Measurements from ENCODE around the gene PTPRG.

Gene PTPRG

DNA sequence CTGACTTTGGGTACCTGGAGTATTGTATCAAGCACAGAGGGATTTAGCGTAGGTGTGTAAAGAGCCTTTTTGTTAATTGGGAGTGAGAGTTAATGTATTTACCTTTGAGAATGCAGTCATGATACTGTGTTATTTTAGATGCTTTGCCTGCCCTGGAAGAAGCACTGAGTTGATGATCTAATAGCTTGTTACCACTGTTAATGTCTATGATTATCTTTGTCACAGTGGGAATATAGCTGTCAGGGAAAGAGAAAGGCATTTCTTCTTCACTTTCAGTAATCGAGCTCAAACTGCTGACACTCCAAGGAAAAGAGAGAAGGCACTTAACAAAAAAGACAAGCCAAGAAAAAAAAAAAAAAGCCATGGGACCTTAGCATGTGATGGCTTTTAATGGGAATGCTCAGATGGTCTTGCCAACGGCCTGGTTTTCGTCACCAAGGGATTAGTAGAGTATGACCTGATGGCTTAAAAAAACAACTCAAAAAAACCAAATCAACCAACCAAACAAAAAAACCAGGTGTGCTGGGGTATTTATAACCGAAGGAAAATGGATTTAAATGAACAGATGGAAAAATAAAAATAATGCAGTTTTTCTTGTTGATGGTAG is 387.4 kb downstream of the PTPRG start:
- H3K4me2 ChIP-seq (ENCODE audit: low read length): no peak overlapping the region

DNA sequence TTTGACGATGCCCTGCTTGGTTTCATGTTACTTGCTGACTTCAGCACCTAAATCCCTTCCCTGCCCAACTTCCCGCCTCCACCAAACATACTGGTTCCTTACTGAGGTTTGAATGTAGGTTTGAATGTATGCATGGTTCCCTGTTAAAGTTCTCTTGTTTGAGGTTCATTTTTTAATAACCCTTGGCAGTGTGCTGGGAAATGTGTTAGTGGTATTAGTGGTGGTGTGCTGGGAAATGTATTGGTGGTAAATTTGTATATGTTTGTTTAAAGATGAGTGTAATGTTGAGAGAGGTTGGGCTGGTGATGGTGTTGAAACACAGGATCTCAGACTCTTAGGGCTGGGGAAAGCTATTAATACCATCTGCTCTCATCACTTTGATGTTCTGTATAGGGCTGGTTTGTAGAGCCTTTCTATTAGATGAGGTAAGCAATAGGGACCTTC is 392.7 kb downstream of the PTPRG start:
- Histone ChIP-seq H3K4me1 (ENCODE audit: low read length) (no peaks in the 10 kb centered on the region), H3K79me2 (ENCODE audit: low read length) (no peaks in the 10 kb centered on the region), H4K20me1 (ENCODE audit: insufficient read depth, low read length) (no peaks in the 10 kb centered on the region), H3K9ac (ENCODE audit: low read length) (no peak overlapping the region), H3K4me2 (ENCODE audit: low read length) (no peak overlapping the region), H3K36me3 (replicated peaks; ENCODE audit: low read depth, low read length) (no peaks in the 10 kb centered on the region), H3K9me3 (ENCODE audit: insufficient read depth, low read length) (no peaks in the 10 kb centered on the region), H3K27ac (ENCODE audit: low read length) (no peak overlapping the region), H3K4me3 (ENCODE audit: low read length) (no peak overlapping the region), H2AFZ (ENCODE audit: low read depth, low read length) (no peak overlapping the region), H3K27me3 (ENCODE audit: low read depth, low read length) (no peaks in the 10 kb centered on the region)
- TF ChIP-seq, protein P1, sequence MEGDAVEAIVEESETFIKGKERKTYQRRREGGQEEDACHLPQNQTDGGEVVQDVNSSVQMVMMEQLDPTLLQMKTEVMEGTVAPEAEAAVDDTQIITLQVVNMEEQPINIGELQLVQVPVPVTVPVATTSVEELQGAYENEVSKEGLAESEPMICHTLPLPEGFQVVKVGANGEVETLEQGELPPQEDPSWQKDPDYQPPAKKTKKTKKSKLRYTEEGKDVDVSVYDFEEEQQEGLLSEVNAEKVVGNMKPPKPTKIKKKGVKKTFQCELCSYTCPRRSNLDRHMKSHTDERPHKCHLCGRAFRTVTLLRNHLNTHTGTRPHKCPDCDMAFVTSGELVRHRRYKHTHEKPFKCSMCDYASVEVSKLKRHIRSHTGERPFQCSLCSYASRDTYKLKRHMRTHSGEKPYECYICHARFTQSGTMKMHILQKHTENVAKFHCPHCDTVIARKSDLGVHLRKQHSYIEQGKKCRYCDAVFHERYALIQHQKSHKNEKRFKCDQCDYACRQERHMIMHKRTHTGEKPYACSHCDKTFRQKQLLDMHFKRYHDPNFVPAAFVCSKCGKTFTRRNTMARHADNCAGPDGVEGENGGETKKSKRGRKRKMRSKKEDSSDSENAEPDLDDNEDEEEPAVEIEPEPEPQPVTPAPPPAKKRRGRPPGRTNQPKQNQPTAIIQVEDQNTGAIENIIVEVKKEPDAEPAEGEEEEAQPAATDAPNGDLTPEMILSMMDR (IDR thresholded peaks at IDR 0.05; ENCODE audit: low read depth, low read length): no peak
- TF ChIP-seq EZH2phosphoT487 (IDR thresholded peaks at IDR 0.05; ENCODE audit: low read depth): no peak

More for the DNA sequence above, 387.4 kb downstream of the PTPRG start:
- H3K36me3 ChIP-seq (replicated peaks; ENCODE audit: low read depth, low read length): no peaks in the 10 kb centered on the region
- no peaks in the 10 kb centered on the region for H3K9me3 ChIP-seq (ENCODE audit: insufficient read depth, low read length)
- no peaks in the 10 kb centered on the region for H3K27me3 ChIP-seq (ENCODE audit: low read depth, low read length)
- no peak overlapping the region for H2AFZ ChIP-seq (ENCODE audit: low read depth, low read length)
- H4K20me1 ChIP-seq (ENCODE audit: insufficient read depth, low read length): no peaks in the 10 kb centered on the region
- H3K4me3 ChIP-seq (ENCODE audit: low read length): no peak overlapping the region
- H3K4me1 ChIP-seq (ENCODE audit: low read length): no peaks in the 10 kb centered on the region
- H3K79me2 ChIP-seq (ENCODE audit: low read length): no peaks in the 10 kb centered on the region
- no peak overlapping the region for H3K9ac ChIP-seq (ENCODE audit: low read length)
- no peak overlapping the region for H3K27ac ChIP-seq (ENCODE audit: low read length)
- TF ChIP-seq, protein P1 (IDR thresholded peaks at IDR 0.05; ENCODE audit: low read depth, low read length): no peak
- no peak for TF ChIP-seq EZH2phosphoT487 (IDR thresholded peaks at IDR 0.05; ENCODE audit: low read depth)

DNA sequence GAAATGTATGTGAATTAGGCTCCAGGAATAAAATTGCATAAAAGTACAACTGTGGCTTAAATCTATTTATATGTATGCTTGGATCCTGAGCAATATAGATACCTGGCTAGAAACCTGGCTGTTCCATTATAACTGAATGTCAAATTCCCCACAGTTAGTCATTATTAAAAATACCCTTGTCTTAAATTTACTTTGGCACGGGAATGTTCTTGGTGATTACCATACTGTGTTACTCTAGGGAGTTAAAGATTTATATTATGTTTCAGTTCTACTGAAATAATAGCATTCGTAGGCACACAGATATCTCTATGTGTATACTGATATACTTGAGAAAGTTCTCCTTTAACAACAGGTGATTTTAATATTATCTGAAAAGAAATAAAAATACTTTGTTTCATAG is 394.1 kb downstream of the PTPRG start:
- H3K9me3 ChIP-seq (ENCODE audit: insufficient read depth, low read length): no peaks in the 10 kb centered on the region
- H3K27ac ChIP-seq (ENCODE audit: low read length): no peak overlapping the region
- H3K4me2 ChIP-seq (ENCODE audit: low read length): no peak overlapping the region
- no peak overlapping the region for H2AFZ ChIP-seq (ENCODE audit: low read depth, low read length)
- H3K79me2 ChIP-seq (ENCODE audit: low read length): no peaks in the 10 kb centered on the region
- no peaks in the 10 kb centered on the region for H3K36me3 ChIP-seq (replicated peaks; ENCODE audit: low read depth, low read length)
- H3K9ac ChIP-seq (ENCODE audit: low read length): no peak overlapping the region
- no peak overlapping the region for H3K4me3 ChIP-seq (ENCODE audit: low read length)
- H3K27me3 ChIP-seq (ENCODE audit: low read depth, low read length): no peaks in the 10 kb centered on the region
- TF ChIP-seq EZH2phosphoT487 (IDR thresholded peaks at IDR 0.05; ENCODE audit: low read depth): no peak
- TF ChIP-seq, protein P1 (IDR thresholded peaks at IDR 0.05; ENCODE audit: low read depth, low read length): no peak
- H3K4me1 ChIP-seq (ENCODE audit: low read length): no peaks in the 10 kb centered on the region
- H4K20me1 ChIP-seq (ENCODE audit: insufficient read depth, low read length): peaks cover 4% of the 10 kb centered on the region; the same call in 1 of the 2 replicates

- Histone ChIP-seq H3K36me3 (replicated peaks; ENCODE audit: low read depth, low read length) (no peaks in the 10 kb centered on the region), H4K20me1 (ENCODE audit: insufficient read depth, low read length) (peaks cover 4% of the 10 kb centered on the region; the same call in 1 of the 2 replicates), H3K79me2 (ENCODE audit: low read length) (no peaks in the 10 kb centered on the region), H3K4me3 (ENCODE audit: low read length) (no peak overlapping the region), H3K27ac (ENCODE audit: low read length) (no peak overlapping the region), H3K9me3 (ENCODE audit: insufficient read depth, low read length) (no peaks in the 10 kb centered on the region), H3K9ac (ENCODE audit: low read length) (no peak overlapping the region), H2AFZ (ENCODE audit: low read depth, low read length) (no peak overlapping the region), H3K27me3 (ENCODE audit: low read depth, low read length) (no peaks in the 10 kb centered on the region), H3K4me1 (ENCODE audit: low read length) (no peaks in the 10 kb centered on the region), H3K4me2 (ENCODE audit: low read length) (no peak overlapping the region)
- TF ChIP-seq EZH2phosphoT487 (IDR thresholded peaks at IDR 0.05; ENCODE audit: low read depth): no peak
- TF ChIP-seq, protein P1 (IDR thresholded peaks at IDR 0.05; ENCODE audit: low read depth, low read length): no peak
Observed at GRCh38 chr3:61956236-61956635, 394.9 kb downstream of the PTPRG start.

All from OCI-LY3 (cell line).